K562 (cell line): ENCODE results near the gene RBPMS2. TPM values are rescaled to one million over a fixed set of nuclear protein-coding genes. Genes with fewer than 3 reads are reported as not detected.

Experiments used
- ATAC-seq: fragments of 200-7000 bp; cut with Tn5 transposase; 3 replicates; pipeline ENCODE4 v1.9.1; 2020; ENCODE audit warnings: moderate library complexity
- BruUV-seq: library from RNA; stranded (reverse); fragments of 400-500 nt; replicated peaks from 2 replicates; lab custom pipeline; 2021; lab: Mats Ljungman, UMichigan
- CTCF ChIA-PET: fragments of 300-600 bp; formaldehyde crosslinking; extraction: SDS; loops from one replicate; lab custom pipeline; 2021; ENCODE audit warnings: low intra/inter-chr PET ratio; lab: Yijun Ruan, JAX
- POLR2A ChIA-PET: fragments of 300-600, 350-650 bp; sonication (Branson Sonifier 250); formaldehyde crosslinking; extraction: SDS; loops from one replicate; lab custom pipeline; 2021; ENCODE audit warnings: antibody characterized with exemption, inconsistent platforms; lab: Yijun Ruan, JAX
- DNase-seq, 4 experiments: peaks; one replicate each; pipeline versions ENCODE4 v3.0.0 to v3.0.0-alpha.2; 2011 to 2018; ENCODE audit warnings: low spot score in 3 of 4, mixed read lengths in 3 of 4; ENCODE audit errors: extremely low read depth in 1 of 4
- FAIRE-seq: peaks from 2 replicates; lab custom pipeline; 2011; peaks lifted over from hg19 to GRCh38; lab: Jason Lieb, UNC
- H2AFZ ChIP-seq: 2 replicates; pipeline ENCODE4 v1.6.0; 2011; ENCODE audit warnings: low read depth, low read length, control low read depth, inconsistent platforms
- H3K27ac ChIP-seq: fragments of 200-600 bp; 3 replicates; pipeline ENCODE4 v1.8.0; 2011; ENCODE audit warnings: low read depth, mild to moderate bottlenecking, control low read depth, inconsistent platforms, low read length, moderate library complexity, mixed read lengths; ENCODE audit errors: extremely low read depth
- H3K27me3 ChIP-seq, 2 experiments: fragments of 300-600 bp in 1 of 2; 2 replicates in 1 of 2; 3 replicates in 1 of 2; pipeline versions ENCODE4 v1.6.0 to v1.8.0; 2011; ENCODE audit warnings: inconsistent platforms in 2 of 2, low read length in 2 of 2, mild to moderate bottlenecking in 1 of 2, mixed read lengths in 1 of 2, moderate library complexity in 1 of 2; ENCODE audit not compliant: control insufficient read depth in 2 of 2, insufficient read depth in 2 of 2
- H3K36me3 ChIP-seq: fragments of 300-600 bp; 3 replicates; pipeline ENCODE4 v1.8.0; 2011; ENCODE audit warnings: mild to moderate bottlenecking, low read length, inconsistent platforms; ENCODE audit not compliant: control insufficient read depth, insufficient read depth
- H3K4me1 ChIP-seq, 2 experiments: fragments of 200-600 bp in 1 of 2; replicated peaks in 1 of 2; 2 replicates in 1 of 2; 3 replicates in 1 of 2; pipeline versions ENCODE4 v1.5.1 to v1.8.0; 2011; ENCODE audit warnings: inconsistent platforms in 2 of 2, low read length in 2 of 2, mild to moderate bottlenecking in 1 of 2, mixed read lengths in 1 of 2, moderate library complexity in 1 of 2; ENCODE audit not compliant: control insufficient read depth in 2 of 2, insufficient read depth in 2 of 2
- H3K4me2 ChIP-seq: 2 replicates; pipeline ENCODE4 v1.6.1; 2011; ENCODE audit warnings: low read length, control low read depth, inconsistent platforms, mixed read lengths; ENCODE audit not compliant: insufficient read depth
- H3K4me3 ChIP-seq: fragments of 200-600 bp; sonication (generic), shearing (Covaris generic); 2 replicates; pipeline ENCODE4 v1.5.1; 2016; ENCODE audit warnings: control low read depth, inconsistent platforms
- H3K79me2 ChIP-seq: fragments of 200-600 bp; 3 replicates; pipeline ENCODE4 v1.8.0; 2011; ENCODE audit warnings: low read length, inconsistent platforms; ENCODE audit not compliant: control insufficient read depth, insufficient read depth
- H3K9ac ChIP-seq, 2 experiments: 2 replicates each; pipeline versions ENCODE4 v1.6.0 to v1.6.1; 2011; ENCODE audit warnings: low read depth in 2 of 2, low read length in 2 of 2, control low read depth in 1 of 2, inconsistent platforms in 1 of 2, mild to moderate bottlenecking in 1 of 2, mixed read lengths in 1 of 2; ENCODE audit not compliant: insufficient read depth in 1 of 2
- H3K9me1 ChIP-seq: one replicate; pipeline ENCODE4 v1.6.0; 2011; ENCODE audit warnings: inconsistent platforms, mild to moderate bottlenecking, low read length, moderate library complexity; ENCODE audit not compliant: control insufficient read depth, insufficient read depth
- H3K9me3 ChIP-seq: replicated peaks from 2 replicates; pipeline ENCODE4 v1.5.1; 2011; ENCODE audit warnings: low read depth, low read length, inconsistent platforms; ENCODE audit not compliant: control insufficient read depth, insufficient read depth
- H4K20me1 ChIP-seq: replicated peaks from 2 replicates; pipeline ENCODE4 v1.6.1; 2011; ENCODE audit warnings: low read length, inconsistent platforms, mixed read lengths; ENCODE audit not compliant: control insufficient read depth, insufficient read depth
- EP300 ChIP-seq: IDR thresholded peaks from 2 replicates; pipeline ENCODE4 v1.6.1; 2012; ENCODE audit warnings: low read length, improper control_type of control experiment
- HDAC6 ChIP-seq: IDR thresholded peaks from 2 replicates; pipeline ENCODE4 v1.6.1; 2012; ENCODE audit warnings: low read depth, mild to moderate bottlenecking, control low read depth, inconsistent platforms, low read length, moderate library complexity
- HNRNPLL ChIP-seq: fragments of 200-400 bp; formaldehyde crosslinking; IDR thresholded peaks from 2 replicates; pipeline ENCODE4 v1.6.1; 2017; ENCODE audit warnings: low read length, low read depth, mild to moderate bottlenecking; ENCODE audit not compliant: poor library complexity, severe bottlenecking
- LEF1 ChIP-seq: fragments of 450-650 bp; IDR thresholded peaks from 2 replicates; pipeline ENCODE4 v1.6.1; 2016; ENCODE audit warnings: mild to moderate bottlenecking
- MECOM ChIP-seq: fragments of 250-450 bp; sonication (Bioruptor Pico); IDR thresholded peaks from 2 replicates; pipeline ENCODE4 v1.8.0; 2022; ENCODE audit warnings: inconsistent platforms
- MXI1 ChIP-seq: IDR thresholded peaks from 2 replicates; pipeline ENCODE4 v1.6.1; 2011; ENCODE audit warnings: low read depth, mild to moderate bottlenecking, improper control_type of control experiment, low read length
- NELFE ChIP-seq: IDR thresholded peaks from 2 replicates; pipeline ENCODE4 v1.6.1; 2011; ENCODE audit warnings: mild to moderate bottlenecking; ENCODE audit not compliant: insufficient read depth, insufficient read length
- NR2C2 ChIP-seq, 2 experiments: fragments of 200-800 bp in 1 of 2; sonication (Bioruptor generic) in 1 of 2; sonication (generic) in 1 of 2; formaldehyde crosslinking in 1 of 2; IDR thresholded peaks; 2 replicates each; pipeline versions ENCODE4 v1.6.1 to v1.8.0; 2016 to 2022; ENCODE audit warnings: mild to moderate bottlenecking in 1 of 2, missing compliant biosample characterization in 1 of 2, missing genetic modification characterization in 1 of 2, missing genetic modification reagents in 1 of 2
- RFX7 ChIP-seq: fragments of 250-450 bp; sonication (Bioruptor Pico); IDR thresholded peaks from 2 replicates; pipeline ENCODE4 v1.5.1; 2021; ENCODE audit warnings: mild to moderate bottlenecking
- TCF3 ChIP-seq: sonication (generic); formaldehyde crosslinking; IDR thresholded peaks from 2 replicates; pipeline ENCODE4 v1.4.0; 2020; ENCODE audit warnings: mild to moderate bottlenecking, missing genetic modification reagents
- WGBS: fragments of 100-300 bp; shearing (Covaris generic); methylation state at CpG from one replicate; pipeline ENCODE4 v1.1.6; 2016; ENCODE audit warnings: low coverage, mixed read lengths; ENCODE audit not compliant: insufficient coverage; ENCODE audit errors: missing lambda C conversion rate; 5-methylcytosine and 5-hydroxymethylcytosine counted together
- in situ Hi-C: fragments of 300-500 bp; cut with MboI; formaldehyde crosslinking; loops from 4 replicates; pipeline ENCODE4 v1.15.0; 2018; ENCODE audit warnings: inconsistent platforms, mixed read lengths
- intact Hi-C: fragments of 100-400 bp; cut with micrococcal nuclease; formaldehyde crosslinking; loops from 2 replicates; pipeline ENCODE4 v1.14.2; 2022
- polyA plus RNA-seq, 8 experiments: library from polyadenylated mRNA; depleted of rRNA in 4 of 8; stranded (reverse) in 5 of 8; unstranded in 3 of 8; fragments of >200 nt; fragmentation: Nextera tagmentation in 2 of 8; fragmentation: Illumina TruSeq in 1 of 8; extraction: Ambion mirVana in 2 of 8; extraction: Trizol in 1 of 8; gene quantifications; 2 replicates each; pipeline versions ENCODE4 v1.2.1 to v1.2.3, GENCODE V29; 2011 to 2014; ENCODE audit warnings: inconsistent platforms in 1 of 8, missing spikeins in 1 of 8
- total RNA-seq, 7 experiments: library from RNA; depleted of rRNA in 6 of 7; stranded (reverse); fragments of >200 nt in 6 of 7; fragmentation: Illumina TruSeq in 2 of 7; extraction: Trizol in 2 of 7; gene quantifications; 2 replicates each; pipeline versions ENCODE4 v1.2.1 to v1.2.3, GENCODE V29; 2011 to 2021; ENCODE audit warnings: low replicate concordance in 1 of 7
- TF ChIP-seq, protein P1 (sequence below), 2 experiments: fragments of 450-650 bp; formaldehyde crosslinking in 1 of 2; IDR thresholded peaks; 2 replicates each; pipeline versions ENCODE4 v1.4.0 to v1.6.1; 2014 to 2020; ENCODE audit warnings: mild to moderate bottlenecking in 2 of 2, borderline replicate concordance in 1 of 2, low read depth in 1 of 2
- TF ChIP-seq, protein P2 (sequence below): fragments of 250-450 bp; sonication (Bioruptor Pico); IDR thresholded peaks from 2 replicates; pipeline ENCODE4 v1.5.0; 2020; ENCODE audit warnings: mild to moderate bottlenecking, borderline replicate concordance

The RBPMS2 gene
- total and polyA plus RNA-seq, 9 of the 15 experiments (the other 6 are each of a cell fraction or from before 2014, with no cell fraction given) = 0.11 to 2.6 (median 0.37) TPM; not detected in 1

DNA sequence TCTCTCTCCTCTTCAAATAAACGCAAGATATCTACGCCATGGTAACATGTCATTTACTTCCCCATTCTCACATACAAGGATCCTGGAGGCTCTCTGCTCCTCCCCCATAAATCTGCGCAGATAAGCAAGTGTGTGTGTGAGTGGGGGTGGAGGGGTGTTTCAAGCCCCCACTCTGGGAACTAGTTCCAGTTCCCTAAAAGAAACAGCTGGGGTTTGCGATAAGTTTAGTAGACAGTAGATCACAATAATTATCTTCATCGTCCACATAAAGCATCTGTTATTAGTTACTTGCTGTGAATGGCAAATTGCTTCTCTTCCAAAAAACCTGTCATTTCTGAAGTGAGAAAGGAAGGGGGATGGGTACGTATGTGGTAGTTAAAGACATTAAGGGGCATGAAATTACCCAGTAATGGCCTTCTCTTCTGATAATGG lies 79.8 kb downstream of the RBPMS2 start:
- 0% methylated on average over 6 of the region's 6 CpGs for WGBS
- H3K4me3 ChIP-seq = no peak overlapping the region
- peaks cover 13 to 35% of the 10 kb centered on the region in 2 experiments for H3K4me1 ChIP-seq
- peak overlapping the region; percentile 6; the same call in 1 of the 2 replicates for H3K4me2 ChIP-seq
- peaks cover 7% of the 10 kb centered on the region for H3K9me1 ChIP-seq
- DNase-seq (peak; percentile 75 to 91 (median 80)), FAIRE-seq (peak; percentile 91), ATAC-seq (peak; percentile 86)
- no TSS peak for BruUV-seq
- H4K20me1 ChIP-seq = peaks cover 31% of the 10 kb centered on the region
- intact Hi-C loops = no loop called here
- H3K9ac ChIP-seq = no peak overlapping the region
- CTCF ChIA-PET = no interaction called here
- no peaks in the 10 kb centered on the region for H3K9me3 ChIP-seq
- peaks cover 26% of the 10 kb centered on the region for H3K36me3 ChIP-seq
- no peaks in the 10 kb centered on the region for H3K27me3 ChIP-seq
- H3K27ac ChIP-seq = peak overlapping the region; percentile 60; the same call in 2 of the 3 replicates
- peaks cover 27% of the 10 kb centered on the region; the same call in 2 of the 3 replicates for H3K79me2 ChIP-seq
- no peak overlapping the region for H2AFZ ChIP-seq
- in situ Hi-C loops = no loop called here
- POLR2A ChIA-PET = interaction anchor here (0.6 to 1.9 kb wide), 8 partner anchors 9 to 564 kb away, joined by 3 to 7 read pairs (median 3); no protein-coding TSS in a partner anchor
- TF ChIP-seq EP300 = peak; percentile 97
- peak; percentile 99 for TF ChIP-seq LEF1
- TF ChIP-seq MXI1 = 0 out of 2 replicates have a peak, but pooled peaks have one; percentile 44
- peak; percentile 98 for TF ChIP-seq TCF3 (CRISPR knock-in tag)
- no peak for TF ChIP-seq RFX7 (CRISPR knock-in tag)
- TF ChIP-seq HDAC6 = no peak
- TF ChIP-seq, protein P1, sequence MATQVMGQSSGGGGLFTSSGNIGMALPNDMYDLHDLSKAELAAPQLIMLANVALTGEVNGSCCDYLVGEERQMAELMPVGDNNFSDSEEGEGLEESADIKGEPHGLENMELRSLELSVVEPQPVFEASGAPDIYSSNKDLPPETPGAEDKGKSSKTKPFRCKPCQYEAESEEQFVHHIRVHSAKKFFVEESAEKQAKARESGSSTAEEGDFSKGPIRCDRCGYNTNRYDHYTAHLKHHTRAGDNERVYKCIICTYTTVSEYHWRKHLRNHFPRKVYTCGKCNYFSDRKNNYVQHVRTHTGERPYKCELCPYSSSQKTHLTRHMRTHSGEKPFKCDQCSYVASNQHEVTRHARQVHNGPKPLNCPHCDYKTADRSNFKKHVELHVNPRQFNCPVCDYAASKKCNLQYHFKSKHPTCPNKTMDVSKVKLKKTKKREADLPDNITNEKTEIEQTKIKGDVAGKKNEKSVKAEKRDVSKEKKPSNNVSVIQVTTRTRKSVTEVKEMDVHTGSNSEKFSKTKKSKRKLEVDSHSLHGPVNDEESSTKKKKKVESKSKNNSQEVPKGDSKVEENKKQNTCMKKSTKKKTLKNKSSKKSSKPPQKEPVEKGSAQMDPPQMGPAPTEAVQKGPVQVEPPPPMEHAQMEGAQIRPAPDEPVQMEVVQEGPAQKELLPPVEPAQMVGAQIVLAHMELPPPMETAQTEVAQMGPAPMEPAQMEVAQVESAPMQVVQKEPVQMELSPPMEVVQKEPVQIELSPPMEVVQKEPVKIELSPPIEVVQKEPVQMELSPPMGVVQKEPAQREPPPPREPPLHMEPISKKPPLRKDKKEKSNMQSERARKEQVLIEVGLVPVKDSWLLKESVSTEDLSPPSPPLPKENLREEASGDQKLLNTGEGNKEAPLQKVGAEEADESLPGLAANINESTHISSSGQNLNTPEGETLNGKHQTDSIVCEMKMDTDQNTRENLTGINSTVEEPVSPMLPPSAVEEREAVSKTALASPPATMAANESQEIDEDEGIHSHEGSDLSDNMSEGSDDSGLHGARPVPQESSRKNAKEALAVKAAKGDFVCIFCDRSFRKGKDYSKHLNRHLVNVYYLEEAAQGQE (IDR thresholded peaks at IDR 0.05; ENCODE audit: borderline replicate concordance) = peak; percentile 42; the same call in 1 of the 2 replicates
- TF ChIP-seq, protein P1 (CRISPR knock-in tag; IDR thresholded peaks at IDR 0.05; ENCODE audit: low read depth) = no peak
- no peak for TF ChIP-seq NR2C2 (CRISPR knock-in tag; IDR thresholded peaks at IDR 0.05)
- no peak; the same call in 1 of the 2 replicates for TF ChIP-seq NR2C2 (tag; IDR thresholded peaks at IDR 0.05)
- no peak for TF ChIP-seq HNRNPLL
- TF ChIP-seq, protein P2, sequence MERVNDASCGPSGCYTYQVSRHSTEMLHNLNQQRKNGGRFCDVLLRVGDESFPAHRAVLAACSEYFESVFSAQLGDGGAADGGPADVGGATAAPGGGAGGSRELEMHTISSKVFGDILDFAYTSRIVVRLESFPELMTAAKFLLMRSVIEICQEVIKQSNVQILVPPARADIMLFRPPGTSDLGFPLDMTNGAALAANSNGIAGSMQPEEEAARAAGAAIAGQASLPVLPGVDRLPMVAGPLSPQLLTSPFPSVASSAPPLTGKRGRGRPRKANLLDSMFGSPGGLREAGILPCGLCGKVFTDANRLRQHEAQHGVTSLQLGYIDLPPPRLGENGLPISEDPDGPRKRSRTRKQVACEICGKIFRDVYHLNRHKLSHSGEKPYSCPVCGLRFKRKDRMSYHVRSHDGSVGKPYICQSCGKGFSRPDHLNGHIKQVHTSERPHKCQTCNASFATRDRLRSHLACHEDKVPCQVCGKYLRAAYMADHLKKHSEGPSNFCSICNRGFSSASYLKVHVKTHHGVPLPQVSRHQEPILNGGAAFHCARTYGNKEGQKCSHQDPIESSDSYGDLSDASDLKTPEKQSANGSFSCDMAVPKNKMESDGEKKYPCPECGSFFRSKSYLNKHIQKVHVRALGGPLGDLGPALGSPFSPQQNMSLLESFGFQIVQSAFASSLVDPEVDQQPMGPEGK (CRISPR knock-in tag) = no peak; the same call in 1 of the 2 replicates
- no peak for TF ChIP-seq NELFE
- TF ChIP-seq MECOM (CRISPR knock-in tag) = no peak
